NCI-H510A treated with DMSO at 0.1 percent for 48 hours (cell line): ENCODE measurements around the gene TMC5.

Source experiments
- DNase-seq: peaks from one replicate; lab custom pipeline; 2025; lab: John Stamatoyannopoulos, UW

TMC5 gene

GRCh38 chr16:19507867-19508266 lies 90.2 kb downstream of the TMC5 start:
- no peak for DNase-seq

DNA sequence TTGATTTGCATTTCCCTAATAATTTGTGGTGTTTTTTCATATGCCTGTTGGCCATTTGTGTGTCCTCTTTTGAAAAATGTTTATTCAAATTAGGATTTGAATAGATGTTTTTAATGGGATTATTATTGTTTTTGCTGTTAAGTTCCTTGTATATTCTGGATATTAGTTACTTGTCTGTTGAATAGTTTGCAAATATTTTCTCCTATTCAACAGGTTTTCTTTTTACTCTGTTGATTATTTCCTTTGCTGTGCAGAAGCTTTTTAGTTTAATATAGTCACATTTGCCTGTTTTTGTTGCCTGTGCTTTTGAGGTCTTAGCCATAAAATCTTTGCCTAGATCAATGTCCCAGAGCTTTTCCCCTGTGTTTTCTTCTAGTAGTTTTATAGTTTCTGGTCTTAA lies 94.6 kb downstream of the TMC5 start:
- DNase-seq: no peak

GRCh38 chr16:19513377-19514053 lies 95.8 kb downstream of the TMC5 start:
- DNase-seq: no peak

DNA sequence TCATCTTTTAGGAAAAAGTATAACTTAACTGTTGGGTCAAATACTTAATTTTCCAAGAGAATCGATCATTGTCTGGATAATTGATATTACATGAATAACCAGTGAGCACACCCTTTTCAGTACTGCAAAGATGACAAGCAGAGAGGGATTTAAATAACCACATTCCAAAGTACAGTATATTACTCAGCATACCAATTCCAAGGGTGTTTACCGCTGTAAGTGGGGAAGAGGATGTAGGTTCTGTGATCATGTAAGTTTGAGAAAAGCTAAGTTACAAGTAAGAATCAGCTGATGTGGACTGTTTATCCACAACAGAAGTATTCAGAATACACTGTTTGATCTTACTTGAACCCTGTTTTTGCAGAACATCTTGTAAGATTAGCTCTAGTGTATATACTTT lies 98.1 kb downstream of the TMC5 start:
- no peak for DNase-seq

DNA sequence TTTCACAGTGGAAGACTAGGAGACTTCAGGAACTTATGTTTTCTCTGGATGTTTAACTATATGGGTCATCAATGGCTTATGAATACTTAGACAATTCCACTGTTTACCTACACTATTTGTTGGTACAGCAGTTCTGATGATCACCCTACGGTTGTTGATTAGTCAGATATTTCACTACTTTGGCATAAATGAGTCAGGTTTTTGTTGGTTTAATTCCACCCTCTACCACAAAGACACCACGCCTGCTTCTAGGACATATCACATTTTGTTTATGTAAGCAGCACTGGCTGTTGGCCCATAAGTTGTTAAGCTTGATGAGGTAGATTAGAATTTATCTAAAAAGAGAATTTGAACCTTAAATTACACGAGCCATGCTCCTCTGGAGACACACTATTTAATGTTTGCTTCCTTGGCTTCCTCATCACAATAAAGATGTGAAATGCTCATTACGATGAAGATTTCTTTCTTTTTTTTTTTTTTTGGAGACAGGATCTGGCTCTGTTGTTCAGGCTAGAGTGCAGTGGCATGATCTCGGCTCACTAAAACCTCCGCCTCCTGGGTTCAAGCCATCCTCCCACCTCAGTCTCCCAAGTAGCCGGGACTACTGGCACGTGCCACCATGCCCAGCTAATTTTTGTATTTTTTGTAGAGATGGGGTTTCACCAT lies 99.9 kb downstream of the TMC5 start:
- no peak for DNase-seq

- no peak for DNase-seq
Measured at GRCh38 chr16:19518388-19518787, 100.7 kb downstream of the TMC5 start.

DNA sequence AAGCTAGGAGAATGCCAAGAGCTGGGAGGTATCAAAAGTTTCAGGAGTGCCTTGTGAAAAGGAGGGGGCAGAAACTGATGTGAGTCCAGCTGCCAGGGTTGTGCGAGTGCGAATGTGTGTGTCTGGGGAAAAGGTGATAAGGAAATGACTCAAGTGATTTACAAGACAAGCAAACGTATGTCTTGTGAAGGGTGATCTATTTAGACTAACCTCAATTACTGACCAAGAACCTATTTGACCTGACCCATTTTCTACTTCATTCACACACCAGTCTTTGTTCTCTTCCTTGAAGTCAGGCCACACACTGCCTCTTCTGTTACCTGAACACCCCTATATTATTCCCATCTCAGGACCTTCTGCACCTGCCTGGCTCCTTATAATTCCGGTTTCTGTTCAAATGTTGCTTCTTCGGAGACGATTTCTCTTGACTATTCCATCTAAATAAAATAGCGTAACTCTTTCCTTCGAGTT lies 103.2 kb downstream of the TMC5 start:
- DNase-seq: peak; percentile 72

GRCh38 chr16:19521471-19522396 lies 104.1 kb downstream of the TMC5 start, which contains the start of gene GDE1:
Gene GDE1 (minus strand): TSS chr16:19522098. CDS start chr16:19521964, 134 bp downstream.
- DNase-seq: peak; percentile 99

DNA sequence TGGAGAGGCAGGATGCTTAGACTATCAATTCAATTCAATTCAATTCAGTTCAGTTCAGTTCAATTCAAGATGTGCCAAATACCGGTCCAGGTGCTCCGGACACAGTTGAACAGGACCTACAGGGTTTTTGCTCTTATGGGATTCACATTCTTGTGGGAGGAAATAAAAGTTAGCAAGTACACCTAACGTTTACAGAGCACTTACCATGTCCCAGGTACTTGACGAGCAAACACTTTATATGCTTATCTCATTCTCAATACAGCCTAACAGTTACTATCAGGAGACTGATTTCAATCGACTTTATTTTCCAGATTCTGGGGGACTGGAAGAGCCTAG lies 104.7 kb downstream of the TMC5 start:
- peak; percentile 96 for DNase-seq

DNA sequence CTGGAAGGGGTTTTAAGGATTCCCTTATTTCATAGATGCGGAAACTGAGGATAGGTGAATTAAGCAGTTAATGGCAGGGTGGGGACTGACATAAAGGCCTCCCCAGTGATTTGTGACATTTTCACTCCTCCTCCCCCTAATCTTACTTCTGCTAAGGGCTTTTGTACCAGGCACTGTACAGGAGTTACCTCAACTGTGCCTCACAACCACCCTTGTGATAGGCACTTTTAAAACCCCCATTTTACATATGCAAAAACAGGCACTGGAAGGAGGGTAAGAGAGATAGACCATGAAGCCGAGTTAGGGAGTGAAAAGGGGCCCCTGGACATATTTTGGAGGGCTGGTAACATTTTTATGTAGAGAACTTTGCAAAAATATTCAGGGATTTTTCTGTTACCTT lies 105.1 kb downstream of the TMC5 start:
- DNase-seq: no peak

DNA sequence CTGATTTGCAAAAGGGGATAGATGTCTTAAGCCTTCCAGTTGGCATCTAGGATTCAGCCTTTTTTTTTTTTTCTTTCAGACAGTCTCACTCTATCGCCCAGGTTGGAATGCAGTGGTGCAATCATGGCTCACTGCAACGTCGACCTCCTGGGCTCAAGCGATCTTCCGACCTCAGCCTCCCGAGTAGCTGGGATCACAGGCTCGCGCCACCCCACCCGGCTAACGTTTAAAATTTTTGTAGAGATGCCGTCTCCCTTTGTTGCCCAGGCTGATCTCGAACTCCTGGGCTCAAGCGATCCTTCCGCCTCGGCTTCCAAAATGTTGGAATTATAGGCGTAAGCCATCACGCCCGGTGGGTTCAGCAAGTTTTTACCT lies 105.5 kb downstream of the TMC5 start:
- DNase-seq: no peak

DNA sequence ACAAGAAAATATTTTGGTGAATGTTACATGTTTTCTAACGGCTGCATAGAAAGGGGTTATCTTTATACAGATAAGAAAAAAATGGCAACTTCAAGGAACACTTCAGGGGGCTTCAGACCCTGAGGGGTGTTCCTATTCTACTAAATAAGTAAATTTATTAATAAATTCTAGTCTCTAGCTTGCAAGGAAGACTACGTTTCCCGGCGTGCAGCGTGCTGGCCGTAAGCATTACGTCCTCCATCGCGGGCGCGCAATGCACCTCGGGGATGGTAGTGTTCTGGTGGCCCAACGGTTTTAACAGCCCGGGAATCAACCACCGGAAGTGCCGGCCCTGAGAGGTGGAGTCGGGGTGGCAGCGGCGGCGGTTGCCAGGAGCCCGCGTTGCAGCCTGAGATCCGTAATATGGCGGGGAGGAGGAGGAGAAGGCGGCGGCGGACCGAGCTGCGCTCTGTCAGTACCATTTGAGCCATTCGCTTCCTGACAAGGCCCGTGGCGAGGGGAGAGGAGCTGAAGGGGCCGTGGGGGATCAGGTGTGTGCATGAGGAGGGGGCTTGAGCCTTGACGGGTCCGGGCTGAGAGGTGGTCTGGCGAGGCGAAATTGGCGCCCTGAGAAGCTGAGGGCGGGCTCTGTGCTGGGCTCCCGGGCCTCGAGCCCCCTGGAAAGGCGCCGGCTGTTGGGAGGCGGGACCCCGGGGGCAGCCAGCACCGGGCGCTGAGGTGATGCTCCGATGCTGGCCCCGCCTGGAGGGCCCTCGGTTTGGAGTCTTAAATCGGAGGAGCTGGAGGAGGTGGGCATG lies 106.1 kb downstream of the TMC5 start, which contains the start of gene CCP110:
TSS of gene CCP110 (plus strand) at position 384 of the 797 bp plus-strand sequence. CDS start 3,940 bp downstream, outside the sequence.
- DNase-seq: peak; percentile 99

- DNase-seq: no peak
Measured at GRCh38 chr16:19524356-19524615, 106.6 kb downstream of the TMC5 start.

- peak; percentile 74 for DNase-seq
Measured at GRCh38 chr16:19524616-19525384, 107.1 kb downstream of the TMC5 start.

GRCh38 chr16:19525385-19525723 lies 107.7 kb downstream of the TMC5 start:
- no peak for DNase-seq

- no peak for DNase-seq
Measured at GRCh38 chr16:19527161-19527560, 109.5 kb downstream of the TMC5 start.

DNA sequence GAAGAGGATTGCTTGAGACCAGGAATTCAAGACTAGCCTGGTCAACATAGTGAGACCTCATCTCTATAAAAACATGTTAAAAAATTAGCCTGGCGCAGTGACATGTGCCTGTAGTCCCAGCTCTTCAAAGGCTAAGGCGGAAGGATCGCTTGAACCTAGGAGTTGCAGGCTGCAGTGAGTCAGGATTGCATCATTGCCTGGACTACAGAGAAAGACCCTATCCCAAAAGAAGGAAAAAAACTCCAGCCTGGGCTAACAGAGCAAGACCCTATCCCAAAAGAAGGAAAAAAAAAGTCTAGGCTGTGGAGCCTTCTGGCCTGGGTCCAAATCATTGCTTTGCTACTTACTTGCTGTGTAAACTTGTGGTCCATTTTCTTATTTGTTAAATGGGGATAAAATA lies 111.0 kb downstream of the TMC5 start:
- DNase-seq: no peak

- DNase-seq: no peak
Measured at GRCh38 chr16:19532601-19533000, 114.9 kb downstream of the TMC5 start.

- no peak for DNase-seq
Measured at GRCh38 chr16:19540241-19540970, 122.7 kb downstream of the TMC5 start.

DNA sequence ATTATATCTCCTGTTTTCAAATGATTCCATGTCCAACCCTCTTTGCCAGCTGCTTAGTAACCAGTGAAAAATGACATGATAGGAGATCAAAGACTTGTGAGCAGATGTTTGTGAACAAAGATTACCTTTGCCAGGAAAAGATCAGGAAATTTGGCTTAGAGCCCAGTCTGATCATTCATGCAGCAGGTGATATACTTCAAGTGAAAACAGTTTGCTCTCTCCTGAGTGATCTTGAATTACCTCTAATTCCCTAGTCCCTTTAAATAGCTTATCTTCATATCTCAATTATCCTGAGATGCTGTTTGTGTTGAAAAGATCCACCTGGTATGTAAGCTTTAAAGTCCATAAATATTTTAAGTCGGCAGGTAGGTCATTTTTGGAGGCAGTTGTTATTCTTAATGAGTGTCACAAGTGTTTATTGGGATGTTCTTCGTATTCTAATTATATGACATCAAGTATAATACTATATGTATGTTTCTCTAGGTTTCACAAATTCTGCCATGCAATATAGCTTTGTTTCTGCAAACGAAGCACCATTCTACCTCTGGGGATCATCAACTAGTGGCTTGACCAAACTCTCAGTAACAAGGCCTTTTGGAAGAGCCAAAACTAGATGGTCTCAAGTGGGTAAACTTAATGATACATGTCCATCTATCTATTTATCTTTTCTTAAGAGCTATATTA lies 124.6 kb downstream of the TMC5 start:
- peak; percentile 100 for DNase-seq
